IMR-90 (cell line): ENCODE data around the gene LGALS4. TPM values are rescaled to one million over a fixed set of nuclear protein-coding genes. Genes with fewer than 3 reads are reported as not detected.

Experiments used
- ATAC-seq: fragments of 200-7000 bp; cut with Tn5 transposase; 2 replicates; pipeline ENCODE4 v1.9.1; 2020; ENCODE audit warnings: low read depth, mild to moderate bottlenecking, moderate library complexity
- BruUV-seq: library from RNA; stranded (reverse); fragments of 400-500 nt; replicated peaks from 2 replicates; lab custom pipeline; 2021; lab: Mats Ljungman, UMichigan
- CTCF ChIA-PET: fragments of 300-600 bp; formaldehyde crosslinking; extraction: SDS; loops from one replicate; lab custom pipeline; 2021; ENCODE audit warnings: antibody characterized with exemption; lab: Yijun Ruan, JAX
- POLR2A ChIA-PET: fragments of 300-600 bp; sonication (Branson Sonifier 250); formaldehyde crosslinking; loops from one replicate; lab custom pipeline; 2022; ENCODE audit warnings: antibody characterized with exemption; ENCODE audit not compliant: unreplicated experiment; lab: Charles Lee
- DNase-seq: peaks from one replicate; pipeline ENCODE4 v3.0.0; 2013
- H2AFZ ChIP-seq: replicated peaks from 2 replicates; pipeline ENCODE3; 2013; ENCODE audit warnings: low read length, mild to moderate bottlenecking; ENCODE audit not compliant: poor library complexity
- H2AK5ac ChIP-seq: 2 replicates; pipeline ENCODE4 v1.6.1; 2013; ENCODE audit warnings: low read depth, low read length, inconsistent platforms
- H2AK9ac ChIP-seq: replicated peaks from 2 replicates; pipeline ENCODE3; 2013; ENCODE audit warnings: mild to moderate bottlenecking, low read depth, low read length, moderate library complexity; ENCODE audit not compliant: poor library complexity
- H2BK120ac ChIP-seq: 2 replicates; pipeline ENCODE4 v1.6.1; 2013; ENCODE audit warnings: low read depth, low read length, inconsistent platforms
- H2BK15ac ChIP-seq: 3 replicates; pipeline ENCODE4 v1.6.1; 2013; ENCODE audit warnings: low read depth, low read length, inconsistent platforms
- H2BK20ac ChIP-seq: 2 replicates; pipeline ENCODE4 v1.6.1; 2013; ENCODE audit warnings: low read depth, mild to moderate bottlenecking, inconsistent platforms, low read length, moderate library complexity
- H2BK5ac ChIP-seq: 2 replicates; pipeline ENCODE4 v1.6.1; 2013; ENCODE audit warnings: mild to moderate bottlenecking, low read depth, low read length, inconsistent platforms; ENCODE audit not compliant: poor library complexity, severe bottlenecking
- H3K14ac ChIP-seq: replicated peaks from 2 replicates; pipeline ENCODE4 v1.6.1; 2013; ENCODE audit warnings: low read depth, low read length, inconsistent platforms
- H3K18ac ChIP-seq: 2 replicates; pipeline ENCODE4 v1.6.1; 2013; ENCODE audit warnings: low read depth, low read length, control low read depth
- H3K23ac ChIP-seq: 2 replicates; pipeline ENCODE4 v1.6.1; 2013; ENCODE audit warnings: low read depth, low read length, inconsistent platforms
- H3K27ac ChIP-seq: 2 replicates; pipeline ENCODE4 v1.5.1; 2013; ENCODE audit warnings: mild to moderate bottlenecking, control low read depth, low read length; ENCODE audit not compliant: insufficient read depth
- H3K27me3 ChIP-seq: 2 replicates; pipeline ENCODE4 v1.6.1; 2013; ENCODE audit warnings: low read length; ENCODE audit not compliant: control insufficient read depth, insufficient read depth
- H3K36me3 ChIP-seq: 2 replicates; pipeline ENCODE4 v1.6.1; 2013; ENCODE audit warnings: low read length, mixed read lengths; ENCODE audit not compliant: control insufficient read depth, insufficient read depth
- H3K4ac ChIP-seq: 2 replicates; pipeline ENCODE4 v1.6.1; 2013; ENCODE audit warnings: low read depth, low read length, inconsistent platforms
- H3K4me1 ChIP-seq: 2 replicates; pipeline ENCODE4 v1.6.1; 2013; ENCODE audit warnings: low read length, mixed read lengths; ENCODE audit not compliant: control insufficient read depth, insufficient read depth
- H3K4me2 ChIP-seq: 2 replicates; pipeline ENCODE4 v1.6.1; 2013; ENCODE audit warnings: low read depth, mild to moderate bottlenecking, control low read depth, low read length, moderate library complexity
- H3K4me3 ChIP-seq: 2 replicates; pipeline ENCODE4 v1.5.1; 2013; ENCODE audit warnings: low read depth, mild to moderate bottlenecking, control low read depth, low read length, moderate library complexity; ENCODE audit not compliant: insufficient read depth
- H3K56ac ChIP-seq: 2 replicates; pipeline ENCODE4 v1.6.1; 2013; ENCODE audit warnings: low read length, inconsistent platforms; ENCODE audit not compliant: insufficient read depth; ENCODE audit errors: extremely low read depth
- H3K79me1 ChIP-seq, 2 experiments: 2 replicates each; pipeline ENCODE4 v1.6.1; 2013; ENCODE audit warnings: low read length in 2 of 2, inconsistent platforms in 1 of 2, low read depth in 1 of 2
- H3K9ac ChIP-seq: 2 replicates; pipeline ENCODE4 v1.6.1; 2013; ENCODE audit warnings: low read depth, low read length, control low read depth
- H3K9me1 ChIP-seq: 2 replicates; pipeline ENCODE4 v1.6.1; 2013; ENCODE audit warnings: low read length, inconsistent platforms; ENCODE audit not compliant: insufficient read depth
- H3K9me3 ChIP-seq: 2 replicates; pipeline ENCODE4 v1.6.1; 2013; ENCODE audit warnings: low read length; ENCODE audit not compliant: control insufficient read depth, insufficient read depth
- H4K20me1 ChIP-seq: 2 replicates; pipeline ENCODE4 v1.6.1; 2013; ENCODE audit warnings: low read length, inconsistent platforms; ENCODE audit not compliant: insufficient read depth
- H4K5ac ChIP-seq: 2 replicates; pipeline ENCODE4 v1.6.1; 2013; ENCODE audit warnings: mild to moderate bottlenecking, low read depth, low read length, control low read depth
- H4K8ac ChIP-seq, 2 experiments: 2 replicates each; pipeline ENCODE4 v1.6.1; 2013; ENCODE audit warnings: low read depth in 2 of 2, low read length in 2 of 2, control low read depth in 1 of 2, inconsistent platforms in 1 of 2
- H4K91ac ChIP-seq: 2 replicates; pipeline ENCODE4 v1.6.1; 2013; ENCODE audit warnings: low read depth, low read length, inconsistent platforms; ENCODE audit not compliant: insufficient read depth
- BHLHE40 ChIP-seq: fragments of 150-350 bp; IDR thresholded peaks from 2 replicates; pipeline ENCODE4 v1.6.1; 2016; ENCODE audit warnings: mild to moderate bottlenecking, low read depth, low read length
- CEBPB ChIP-seq: IDR thresholded peaks from 2 replicates; pipeline ENCODE4 v1.6.1; 2012; ENCODE audit warnings: low read depth, low read length, improper control_type of control experiment
- CHD1 ChIP-seq: IDR thresholded peaks from 2 replicates; pipeline ENCODE4 v1.6.1; 2012; ENCODE audit warnings: low read depth, low read length, improper control_type of control experiment
- CTCF ChIP-seq: conservative IDR thresholded peaks from 2 replicates; pipeline ENCODE4 v1.5.1; 2012; ENCODE audit warnings: mild to moderate bottlenecking, low read depth, low read length, improper control_type of control experiment
- ELK1 ChIP-seq: fragments of 150-350 bp; IDR thresholded peaks from 2 replicates; pipeline ENCODE4 v1.6.1; 2016; ENCODE audit warnings: low read depth, mild to moderate bottlenecking, low read length, moderate library complexity, borderline replicate concordance
- MAFK ChIP-seq: IDR thresholded peaks from 2 replicates; pipeline ENCODE4 v1.6.1; 2012; ENCODE audit warnings: low read depth, low read length, improper control_type of control experiment
- MAZ ChIP-seq: IDR thresholded peaks from 2 replicates; pipeline ENCODE4 v1.6.1; 2012; ENCODE audit warnings: low read depth, mild to moderate bottlenecking, low read length, improper control_type of control experiment, moderate library complexity, borderline replicate concordance
- MXI1 ChIP-seq: IDR thresholded peaks from 2 replicates; pipeline ENCODE4 v1.6.1; 2012; ENCODE audit warnings: low read depth, mild to moderate bottlenecking, low read length, moderate library complexity, borderline replicate concordance
- NFE2L2 ChIP-seq: fragments of 150-350 bp; IDR thresholded peaks from 2 replicates; pipeline ENCODE4 v1.6.1; 2016; ENCODE audit warnings: low read depth, mild to moderate bottlenecking, low read length
- POLR2A ChIP-seq: IDR thresholded peaks from 2 replicates; pipeline ENCODE4 v1.6.1; 2012; ENCODE audit warnings: mild to moderate bottlenecking, low read depth, low read length
- RAD21 ChIP-seq: IDR thresholded peaks from 2 replicates; pipeline ENCODE4 v1.6.1; 2012; ENCODE audit warnings: low read length, improper control_type of control experiment
- RCOR1 ChIP-seq: IDR thresholded peaks from 2 replicates; pipeline ENCODE4 v1.6.1; 2012; ENCODE audit warnings: mild to moderate bottlenecking, low read length, improper control_type of control experiment; ENCODE audit not compliant: insufficient replicate concordance
- RFX5 ChIP-seq: IDR thresholded peaks from 2 replicates; pipeline ENCODE4 v1.8.0; 2012; ENCODE audit warnings: low read depth, mild to moderate bottlenecking, low read length, moderate library complexity
- SMC3 ChIP-seq: fragments of 150-350 bp; IDR thresholded peaks from 2 replicates; pipeline ENCODE4 v1.6.1; 2016; ENCODE audit warnings: low read depth, mild to moderate bottlenecking, antibody characterized with exemption, low read length, moderate library complexity
- WGBS, 2 experiments: methylation state at CpG; one replicate each; pipeline versions ENCODE4 v1.1.5 to v1.1.7; 2013; ENCODE audit warnings: missing lambda C conversion rate in 2 of 2; ENCODE audit not compliant: insufficient read length in 1 of 2; ENCODE audit errors: extremely low coverage in 2 of 2; 5-methylcytosine and 5-hydroxymethylcytosine counted together
- dilution Hi-C: fragments of 300-500 bp; cut with HindIII; formaldehyde crosslinking; loops from one replicate; pipeline ENCODE4 v1.14.3; 2018; ENCODE audit warnings: low sequenced_read_pairs; ENCODE audit not compliant: unreplicated experiment
- in situ Hi-C: fragments of 300-500 bp; cut with MboI; formaldehyde crosslinking; loops from 3 replicates; pipeline ENCODE4 v1.14.3; 2019; ENCODE audit warnings: low sequenced_read_pairs, inconsistent platforms, mixed read lengths
- intact Hi-C: fragments of 100-400 bp; cut with micrococcal nuclease; formaldehyde crosslinking; loops from 2 replicates; pipeline ENCODE4 v1.10.0; 2022
- polyA plus RNA-seq, 3 experiments: library from polyadenylated mRNA; depleted of rRNA; stranded (reverse); fragments of >200 nt; gene quantifications; 2 replicates each; pipeline ENCODE4 v1.2.3, GENCODE V29; 2012; ENCODE audit warnings: low replicate concordance in 1 of 3
- total RNA-seq: library from RNA; depleted of rRNA; stranded (reverse); fragments of >200 nt; gene quantifications from 2 replicates; pipeline ENCODE4 v1.2.3, GENCODE V29; 2012
- TF ChIP-seq, protein P1 (sequence below): fragments of 150-350 bp; IDR thresholded peaks from 2 replicates; pipeline ENCODE4 v1.6.1; 2017; ENCODE audit warnings: mild to moderate bottlenecking, antibody characterized with exemption, low read length, low read depth

LGALS4 gene
- total and polyA plus RNA-seq, 2 of the 4 experiments (the other 2 are of a cell fraction) = 0.29 TPM; not detected in 1

GRCh38 chr19:38831142-38831605 lies 18.4 kb upstream of the LGALS4 start:
- H3K79me1 ChIP-seq = peaks cover 0 to 40% of the 10 kb centered on the region in 2 experiments; a peak in 2 of 4 replicates
- peak overlapping the region; percentile 91 for H3K56ac ChIP-seq
- H3K18ac ChIP-seq = peak overlapping the region; percentile 90
- ChIA-PET POLR2A (no interaction called here), CTCF (interaction anchor here (0.6 kb wide), 1 partner anchor 251 kb away, joined by 3 read pairs; no protein-coding TSS in a partner anchor)
- WGBS, 2 experiments = 2% methylated on average over 7 of the region's 16 CpGs; no CpG with 5 or more reads in 1 of the 2 experiments
- peak overlapping the region; percentile 94 for H3K4ac ChIP-seq
- H3K27ac ChIP-seq = peak overlapping the region; percentile 95
- H2AFZ ChIP-seq = peak overlapping the region; percentile 89
- H3K4me2 ChIP-seq = peak overlapping the region; percentile 84
- H3K4me3 ChIP-seq = peak overlapping the region; percentile 61
- intact Hi-C loops (loop anchor here (1.0 to 5.0 kb wide), 4 partner anchors 18 to 174 kb away; partner anchors contain the start of gene HNRNPL), dilution Hi-C loops (no loop called here), in situ Hi-C loops (no loop called here)
- peak overlapping the region; percentile 90 for H4K5ac ChIP-seq
- peak; percentile 95 for DNase-seq
- H4K91ac ChIP-seq = peak overlapping the region; percentile 95
- peak overlapping the region; percentile 97 for H2AK5ac ChIP-seq
- H3K36me3 ChIP-seq = peaks cover 13% of the 10 kb centered on the region
- H3K23ac ChIP-seq = peak overlapping the region; percentile 97
- peaks cover 3% of the 10 kb centered on the region; the same call in 1 of the 2 replicates for H3K9me1 ChIP-seq
- no peaks in the 10 kb centered on the region for H3K27me3 ChIP-seq
- peak overlapping the region; percentile 96 for H2BK5ac ChIP-seq
- H2BK15ac ChIP-seq = peak overlapping the region; percentile 92; the same call in 2 of the 3 replicates
- peak; percentile 75 for ATAC-seq
- H2BK120ac ChIP-seq = peak overlapping the region; percentile 90
- H3K9ac ChIP-seq = peak overlapping the region; percentile 82
- H3K14ac ChIP-seq = peak overlapping the region; percentile 95
- H4K8ac ChIP-seq = peak overlapping the region; percentile 72 to 96
- H2AK9ac ChIP-seq = peak overlapping the region; percentile 95
- BruUV-seq = TSS peak; percentile 71
- H3K9me3 ChIP-seq = no peaks in the 10 kb centered on the region
- peaks cover 11% of the 10 kb centered on the region; the same call in 1 of the 2 replicates for H4K20me1 ChIP-seq
- H3K4me1 ChIP-seq = peaks cover 16% of the 10 kb centered on the region
- H2BK20ac ChIP-seq = peak overlapping the region; percentile 81
- TF ChIP-seq SMC3 = no peak
- no peak for TF ChIP-seq CEBPB
- peak; percentile 5; the same call in 1 of the 2 replicates for TF ChIP-seq MAFK
- no peak for TF ChIP-seq NFE2L2
- TF ChIP-seq POLR2A = no peak
- TF ChIP-seq CTCF = no peak
- TF ChIP-seq RAD21 = peak; percentile 4; the same call in 1 of the 2 replicates
- TF ChIP-seq BHLHE40 = no peak; the same call in 1 of the 2 replicates
- no peak for TF ChIP-seq CHD1
- peak; percentile 36 for TF ChIP-seq RCOR1
- 0 out of 2 replicates have a peak, but pooled peaks have one; percentile 3 for TF ChIP-seq MAZ
- TF ChIP-seq MXI1 = no peak
- no peak for TF ChIP-seq RFX5
- TF ChIP-seq ELK1 = no peak
- TF ChIP-seq, protein P1, sequence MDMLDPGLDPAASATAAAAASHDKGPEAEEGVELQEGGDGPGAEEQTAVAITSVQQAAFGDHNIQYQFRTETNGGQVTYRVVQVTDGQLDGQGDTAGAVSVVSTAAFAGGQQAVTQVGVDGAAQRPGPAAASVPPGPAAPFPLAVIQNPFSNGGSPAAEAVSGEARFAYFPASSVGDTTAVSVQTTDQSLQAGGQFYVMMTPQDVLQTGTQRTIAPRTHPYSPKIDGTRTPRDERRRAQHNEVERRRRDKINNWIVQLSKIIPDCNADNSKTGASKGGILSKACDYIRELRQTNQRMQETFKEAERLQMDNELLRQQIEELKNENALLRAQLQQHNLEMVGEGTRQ = no peak
